HEK293 (cell line): ENCODE data around the gene SRSF1.

ENCODE experiments used
- BCL6B ChIP-seq: fragments of 450-650 bp; formaldehyde crosslinking; IDR thresholded peaks from 2 replicates; pipeline ENCODE4 v1.5.1; 2017; ENCODE audit warnings: missing biosample characterization, missing genetic modification characterization
- OSR2 ChIP-seq: fragments of 450-650 bp; formaldehyde crosslinking; IDR thresholded peaks from 2 replicates; pipeline ENCODE4 v1.5.1; 2016; ENCODE audit warnings: missing biosample characterization, missing genetic modification characterization
- PATZ1 ChIP-seq: fragments of 450-650 bp; formaldehyde crosslinking; IDR thresholded peaks from 2 replicates; pipeline ENCODE4 v1.5.1; 2016; ENCODE audit warnings: missing biosample characterization, missing genetic modification characterization
- PRDM1 ChIP-seq: fragments of 450-650 bp; formaldehyde crosslinking; IDR thresholded peaks from 2 replicates; pipeline ENCODE4; 2016; ENCODE audit warnings: missing biosample characterization, missing genetic modification characterization
- SP7 ChIP-seq: fragments of 450-650 bp; formaldehyde crosslinking; IDR thresholded peaks from 2 replicates; pipeline ENCODE4 v1.5.1; 2016; ENCODE audit warnings: missing biosample characterization, missing genetic modification characterization
- TRIM28 ChIP-seq: IDR thresholded peaks from 2 replicates; pipeline ENCODE4 v1.6.1; 2011; ENCODE audit warnings: low read length, control low read depth, borderline replicate concordance
- ZBTB8A ChIP-seq: fragments of 450-650 bp; formaldehyde crosslinking; IDR thresholded peaks from 2 replicates; pipeline ENCODE4 v1.5.1; 2016; ENCODE audit warnings: missing biosample characterization, missing genetic modification characterization
- ZFHX2 ChIP-seq: fragments of 450-650 bp; formaldehyde crosslinking; conservative IDR thresholded peaks from 2 replicates; pipeline ENCODE4 v1.5.1; 2016; ENCODE audit warnings: missing biosample characterization, missing genetic modification characterization
- ZNF175 ChIP-seq: fragments of 450-650 bp; formaldehyde crosslinking; IDR thresholded peaks from 2 replicates; pipeline ENCODE4 v1.5.1; 2016; ENCODE audit warnings: missing biosample characterization, missing genetic modification characterization
- ZNF2 ChIP-seq: fragments of 450-650 bp; formaldehyde crosslinking; IDR thresholded peaks from 2 replicates; pipeline ENCODE4 v1.5.1; 2016; ENCODE audit warnings: missing biosample characterization, missing genetic modification characterization
- ZNF274 ChIP-seq, 2 experiments: fragments of 200-500 bp in 1 of 2; fragments of 450-650 bp in 1 of 2; sonication (Bioruptor generic) in 1 of 2; formaldehyde crosslinking in 1 of 2; IDR thresholded peaks; 2 replicates each; pipeline versions ENCODE4 v1.5.1 to v1.6.1; 2014 to 2016; ENCODE audit warnings: borderline replicate concordance in 1 of 2, inconsistent platforms in 1 of 2, low read length in 1 of 2, missing biosample characterization in 1 of 2, missing genetic modification characterization in 1 of 2
- ZNF292 ChIP-seq: fragments of 450-650 bp; formaldehyde crosslinking; IDR thresholded peaks from 2 replicates; pipeline ENCODE4 v1.5.1; 2016; ENCODE audit warnings: low read depth, missing biosample characterization, missing genetic modification characterization, borderline replicate concordance
- ZNF335 ChIP-seq: fragments of 450-650 bp; formaldehyde crosslinking; conservative IDR thresholded peaks from 2 replicates; pipeline ENCODE4 v1.5.1; 2016; ENCODE audit warnings: missing biosample characterization, missing genetic modification characterization
- ZNF473 ChIP-seq: fragments of 450-650 bp; formaldehyde crosslinking; IDR thresholded peaks from 2 replicates; pipeline ENCODE4 v1.5.1; 2017; ENCODE audit warnings: missing biosample characterization, missing genetic modification characterization
- ZNF514 ChIP-seq: fragments of 450-650 bp; formaldehyde crosslinking; IDR thresholded peaks from 2 replicates; pipeline ENCODE4 v1.5.1; 2016; ENCODE audit warnings: missing biosample characterization, missing genetic modification characterization
- ZNF558 ChIP-seq: fragments of 450-650 bp; formaldehyde crosslinking; IDR thresholded peaks from 2 replicates; pipeline ENCODE4 v1.5.1; 2016; ENCODE audit warnings: missing biosample characterization, missing genetic modification characterization
- ZNF629 ChIP-seq: fragments of 450-650 bp; formaldehyde crosslinking; IDR thresholded peaks from 2 replicates; pipeline ENCODE4 v1.5.1; 2017; ENCODE audit warnings: missing biosample characterization, missing genetic modification characterization
- ZNF660 ChIP-seq: fragments of 450-650 bp; IDR thresholded peaks from 2 replicates; pipeline ENCODE4 v1.5.1; 2018; ENCODE audit warnings: missing biosample characterization, mild to moderate bottlenecking, missing genetic modification characterization
- ZNF747 ChIP-seq: fragments of 450-650 bp; formaldehyde crosslinking; IDR thresholded peaks from 2 replicates; pipeline ENCODE4 v1.5.1; 2016; ENCODE audit warnings: missing biosample characterization, missing genetic modification characterization
- ZNF837 ChIP-seq: fragments of 450-650 bp; formaldehyde crosslinking; IDR thresholded peaks from 2 replicates; pipeline ENCODE4 v1.5.1; 2016; ENCODE audit warnings: missing biosample characterization, missing genetic modification characterization
- ZSCAN30 ChIP-seq: fragments of 450-650 bp; IDR thresholded peaks from 2 replicates; pipeline ENCODE4 v1.5.1; 2018; ENCODE audit warnings: missing biosample characterization, mild to moderate bottlenecking, missing genetic modification characterization, moderate library complexity
- ZXDB ChIP-seq: fragments of 450-650 bp; formaldehyde crosslinking; IDR thresholded peaks from 2 replicates; pipeline ENCODE4 v1.5.1; 2016; ENCODE audit warnings: missing biosample characterization, missing genetic modification characterization
- TF ChIP-seq, protein P1 (sequence below): fragments of 450-650 bp; formaldehyde crosslinking; IDR thresholded peaks from 2 replicates; pipeline ENCODE4 v1.5.1; 2016; ENCODE audit warnings: missing biosample characterization, missing genetic modification characterization

SRSF1 gene

GRCh38 chr17:57986841-57987580, 20.0 kb downstream of the SRSF1 start (continued):
- no peak for TF ChIP-seq ZNF837 (tag by site-specific recombination)
- TF ChIP-seq OSR2: peak; percentile 24; the same call in 1 of the 2 replicates
- no peak for TF ChIP-seq ZNF514 (tag by site-specific recombination)
- TF ChIP-seq ZNF175 (tag by site-specific recombination): no peak
- no peak for TF ChIP-seq ZNF274 (IDR thresholded peaks at IDR 0.05; ENCODE audit: low read length)
- TF ChIP-seq ZNF274 (tag by site-specific recombination; IDR thresholded peaks at IDR 0.05; ENCODE audit: borderline replicate concordance): no peak
- TF ChIP-seq ZNF660 (tag by site-specific recombination): 0 out of 2 replicates have a peak, but pooled peaks have one; percentile 53
- TF ChIP-seq ZFHX2: peak; percentile 84
- peak; percentile 84 for TF ChIP-seq ZNF629 (tag by site-specific recombination)
- no peak for TF ChIP-seq TRIM28
- no peak for TF ChIP-seq ZNF558 (tag by site-specific recombination)
- TF ChIP-seq ZSCAN30 (tag by site-specific recombination): 0 out of 2 replicates have a peak, but pooled peaks have one; percentile 18
- peak; percentile 72 for TF ChIP-seq PATZ1 (tag by site-specific recombination)
- no peak for TF ChIP-seq SP7 (tag by site-specific recombination)
- TF ChIP-seq ZNF335 (tag by site-specific recombination): peak; percentile 77
- TF ChIP-seq ZXDB (tag by site-specific recombination): no peak
- TF ChIP-seq PRDM1 (tag by site-specific recombination): peak; percentile 84
- no peak for TF ChIP-seq ZNF747 (tag by site-specific recombination)
- TF ChIP-seq ZNF292 (tag by site-specific recombination): no peak
- no peak for TF ChIP-seq ZNF473 (tag by site-specific recombination)
- no peak for TF ChIP-seq ZBTB8A (tag by site-specific recombination)
- no peak for TF ChIP-seq BCL6B (tag by site-specific recombination)
- no peak for TF ChIP-seq ZNF2 (tag by site-specific recombination)
- TF ChIP-seq, protein P1, sequence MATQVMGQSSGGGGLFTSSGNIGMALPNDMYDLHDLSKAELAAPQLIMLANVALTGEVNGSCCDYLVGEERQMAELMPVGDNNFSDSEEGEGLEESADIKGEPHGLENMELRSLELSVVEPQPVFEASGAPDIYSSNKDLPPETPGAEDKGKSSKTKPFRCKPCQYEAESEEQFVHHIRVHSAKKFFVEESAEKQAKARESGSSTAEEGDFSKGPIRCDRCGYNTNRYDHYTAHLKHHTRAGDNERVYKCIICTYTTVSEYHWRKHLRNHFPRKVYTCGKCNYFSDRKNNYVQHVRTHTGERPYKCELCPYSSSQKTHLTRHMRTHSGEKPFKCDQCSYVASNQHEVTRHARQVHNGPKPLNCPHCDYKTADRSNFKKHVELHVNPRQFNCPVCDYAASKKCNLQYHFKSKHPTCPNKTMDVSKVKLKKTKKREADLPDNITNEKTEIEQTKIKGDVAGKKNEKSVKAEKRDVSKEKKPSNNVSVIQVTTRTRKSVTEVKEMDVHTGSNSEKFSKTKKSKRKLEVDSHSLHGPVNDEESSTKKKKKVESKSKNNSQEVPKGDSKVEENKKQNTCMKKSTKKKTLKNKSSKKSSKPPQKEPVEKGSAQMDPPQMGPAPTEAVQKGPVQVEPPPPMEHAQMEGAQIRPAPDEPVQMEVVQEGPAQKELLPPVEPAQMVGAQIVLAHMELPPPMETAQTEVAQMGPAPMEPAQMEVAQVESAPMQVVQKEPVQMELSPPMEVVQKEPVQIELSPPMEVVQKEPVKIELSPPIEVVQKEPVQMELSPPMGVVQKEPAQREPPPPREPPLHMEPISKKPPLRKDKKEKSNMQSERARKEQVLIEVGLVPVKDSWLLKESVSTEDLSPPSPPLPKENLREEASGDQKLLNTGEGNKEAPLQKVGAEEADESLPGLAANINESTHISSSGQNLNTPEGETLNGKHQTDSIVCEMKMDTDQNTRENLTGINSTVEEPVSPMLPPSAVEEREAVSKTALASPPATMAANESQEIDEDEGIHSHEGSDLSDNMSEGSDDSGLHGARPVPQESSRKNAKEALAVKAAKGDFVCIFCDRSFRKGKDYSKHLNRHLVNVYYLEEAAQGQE: peak; percentile 68
- TF ChIP-seq, all 188 proteins: peak for 28
